H1 (cell line): Measurements from ENCODE around the gene CFAP61. TPM values are rescaled to one million over a fixed set of nuclear protein-coding genes. Genes with fewer than 3 reads are reported as not detected.

ENCODE experiments used
- CTCF ChIA-PET: fragments of 300-600 bp; sonication (Branson Sonifier 250); formaldehyde crosslinking; loops from one replicate; lab custom pipeline; 2021; ENCODE audit not compliant: partially characterized antibody; lab: Charles Lee
- POLR2A ChIA-PET: fragments of 300-600 bp; sonication (Branson Sonifier 250); formaldehyde crosslinking; loops from one replicate; lab custom pipeline; 2021; ENCODE audit warnings: inconsistent platforms; ENCODE audit not compliant: partially characterized antibody; lab: Charles Lee
- DNase-seq, 2 experiments: peaks; one replicate each; pipeline versions ENCODE4 v3.0.0 to v3.0.0-alpha.2; 2010 to 2022; ENCODE audit warnings: low spot score in 2 of 2, low read depth in 1 of 2, mixed read lengths in 1 of 2
- FAIRE-seq: peaks from 2 replicates; lab custom pipeline; 2011; peaks lifted over from hg19 to GRCh38; lab: Jason Lieb, UNC
- H2AFZ ChIP-seq: 2 replicates; pipeline ENCODE4 v1.8.1; 2012; ENCODE audit warnings: low read length, inconsistent platforms
- H2AK5ac ChIP-seq: 2 replicates; pipeline ENCODE4 v1.6.1; 2013; ENCODE audit warnings: low read depth, low read length
- H2BK120ac ChIP-seq: replicated peaks from 2 replicates; pipeline ENCODE3; 2013; ENCODE audit warnings: low read depth, low read length, inconsistent platforms
- H2BK12ac ChIP-seq: 2 replicates; pipeline ENCODE4 v1.6.1; 2013; ENCODE audit warnings: low read depth, low read length
- H2BK15ac ChIP-seq: 2 replicates; pipeline ENCODE4 v1.6.1; 2013; ENCODE audit warnings: low read length
- H2BK20ac ChIP-seq: 2 replicates; pipeline ENCODE4 v1.6.1; 2013; ENCODE audit warnings: low read length
- H2BK5ac ChIP-seq: 2 replicates; pipeline ENCODE4 v1.6.1; 2013; ENCODE audit warnings: low read depth, low read length
- H3K14ac ChIP-seq: 2 replicates; pipeline ENCODE4 v1.6.1; 2013; ENCODE audit warnings: inconsistent platforms; ENCODE audit not compliant: insufficient read length
- H3K18ac ChIP-seq: 2 replicates; pipeline ENCODE4 v1.6.1; 2013; ENCODE audit warnings: low read length; ENCODE audit errors: extremely low read depth
- H3K23ac ChIP-seq: 2 replicates; pipeline ENCODE4 v1.6.1; 2013; ENCODE audit warnings: inconsistent platforms; ENCODE audit not compliant: insufficient read length
- H3K23me2 ChIP-seq: 2 replicates; pipeline ENCODE4 v1.6.1; 2013; ENCODE audit warnings: low read depth, low read length
- H3K27ac ChIP-seq: 2 replicates; pipeline ENCODE4 v1.6.1; 2011; ENCODE audit warnings: low read depth, low read length, inconsistent platforms
- H3K27me3 ChIP-seq, 4 experiments: replicated peaks in 1 of 4; 1 replicate in 1 of 4; 2 replicates in 3 of 4; pipeline versions ENCODE4 v1.6.1 to v1.8.1; 2011 to 2013; ENCODE audit warnings: low read length in 3 of 4, mild to moderate bottlenecking in 3 of 4, inconsistent platforms in 2 of 4, mixed read lengths in 2 of 4, moderate library complexity in 1 of 4; ENCODE audit not compliant: control insufficient read depth in 3 of 4, insufficient read depth in 3 of 4; ENCODE audit errors: extremely low read depth in 1 of 4
- H3K36me3 ChIP-seq, 4 experiments: 2 replicates each; pipeline versions ENCODE4 v1.6.1 to v1.8.1; 2011 to 2013; ENCODE audit warnings: mild to moderate bottlenecking in 4 of 4, low read length in 3 of 4, moderate library complexity in 2 of 4, control low read depth in 1 of 4, inconsistent platforms in 1 of 4; ENCODE audit not compliant: insufficient read depth in 4 of 4, control insufficient read depth in 2 of 4
- H3K4ac ChIP-seq: replicated peaks from 2 replicates; pipeline ENCODE3; 2013; ENCODE audit warnings: low read length, low read depth, mixed read lengths, inconsistent platforms; ENCODE audit not compliant: insufficient read length
- H3K4me1 ChIP-seq, 4 experiments: replicated peaks in 1 of 4; 1 replicate in 1 of 4; 2 replicates in 3 of 4; pipeline versions ENCODE4 v1.6.1 to v1.8.1; 2011 to 2013; ENCODE audit warnings: low read length in 3 of 4, inconsistent platforms in 2 of 4, mixed read lengths in 1 of 4; ENCODE audit not compliant: insufficient read depth in 4 of 4, control insufficient read depth in 3 of 4
- H3K4me2 ChIP-seq, 2 experiments: 2 replicates each; pipeline versions ENCODE4 v1.6.1 to v1.8.1; 2011 to 2013; ENCODE audit warnings: low read depth in 2 of 2, low read length in 2 of 2, control low read depth in 1 of 2, inconsistent platforms in 1 of 2, mild to moderate bottlenecking in 1 of 2; ENCODE audit not compliant: insufficient read depth in 1 of 2
- H3K4me3 ChIP-seq, 4 experiments: fragments of 200-600, 300-600 bp in 1 of 4; sonication (generic), shearing (Covaris generic), sonication (Bioruptor Twin) in 1 of 4; 2 replicates each; pipeline versions ENCODE4 v1.5.1 to v1.8.1; 2011 to 2016; ENCODE audit warnings: low read length in 4 of 4, low read depth in 3 of 4, control low read depth in 2 of 4, inconsistent platforms in 2 of 4, mild to moderate bottlenecking in 2 of 4, mixed read lengths in 1 of 4, moderate library complexity in 1 of 4; ENCODE audit not compliant: insufficient read depth in 2 of 4; ENCODE audit errors: extremely low read depth in 1 of 4
- H3K56ac ChIP-seq: replicated peaks from 2 replicates; pipeline ENCODE3; 2013; ENCODE audit warnings: low read depth, mild to moderate bottlenecking, mixed read lengths, low read length, inconsistent platforms; ENCODE audit not compliant: insufficient read length
- H3K79me1 ChIP-seq: 2 replicates; pipeline ENCODE4 v1.6.1; 2013; ENCODE audit warnings: low read depth, low read length, control low read depth
- H3K79me2 ChIP-seq, 2 experiments: 2 replicates each; pipeline versions ENCODE4 v1.6.1 to v1.8.1; 2012 to 2013; ENCODE audit warnings: low read length in 2 of 2, mild to moderate bottlenecking in 2 of 2, inconsistent platforms in 1 of 2; ENCODE audit not compliant: insufficient read depth in 2 of 2, control insufficient read depth in 1 of 2
- H3K9ac ChIP-seq, 4 experiments: replicated peaks in 1 of 4; 1 replicate in 1 of 4; 2 replicates in 3 of 4; pipeline versions ENCODE4 v1.6.1 to v1.8.1; 2011 to 2013; ENCODE audit warnings: low read depth in 3 of 4, low read length in 3 of 4, control low read depth in 2 of 4, mild to moderate bottlenecking in 2 of 4, moderate library complexity in 2 of 4, inconsistent platforms in 1 of 4; ENCODE audit errors: extremely low read depth in 1 of 4
- H3K9me3 ChIP-seq, 2 experiments: 2 replicates each; pipeline versions ENCODE4 v1.6.1 to v1.8.1; 2012 to 2013; ENCODE audit warnings: mild to moderate bottlenecking in 2 of 2, moderate library complexity in 2 of 2, control low read depth in 1 of 2, inconsistent platforms in 1 of 2, low read depth in 1 of 2, low read length in 1 of 2, mixed read lengths in 1 of 2; ENCODE audit not compliant: insufficient read depth in 2 of 2
- H4K20me1 ChIP-seq, 2 experiments: replicated peaks in 1 of 2; 2 replicates each; pipeline versions ENCODE3 to v1.8.1; 2011 to 2013; ENCODE audit warnings: inconsistent platforms in 2 of 2, low read length in 2 of 2, mild to moderate bottlenecking in 1 of 2; ENCODE audit not compliant: insufficient read depth in 2 of 2, control insufficient read depth in 1 of 2
- H4K5ac ChIP-seq: 2 replicates; pipeline ENCODE4 v1.6.1; 2013; ENCODE audit warnings: low read length, low read depth, mixed read lengths, inconsistent platforms; ENCODE audit not compliant: insufficient read length
- H4K8ac ChIP-seq: 2 replicates; pipeline ENCODE4 v1.8.0; 2013; ENCODE audit warnings: mild to moderate bottlenecking, moderate library complexity, low read length, inconsistent platforms; ENCODE audit not compliant: insufficient read depth; ENCODE audit errors: extremely low read depth
- H4K91ac ChIP-seq: replicated peaks from 2 replicates; pipeline ENCODE3; 2013; ENCODE audit warnings: low read length, mixed read lengths, inconsistent platforms; ENCODE audit not compliant: insufficient read length
- JUN ChIP-seq: IDR thresholded peaks from 2 replicates; pipeline ENCODE4 v1.6.1; 2011; ENCODE audit warnings: low read depth, mild to moderate bottlenecking, improper control_type of control experiment, low read length
- RFX5 ChIP-seq: IDR thresholded peaks from 2 replicates; pipeline ENCODE4 v1.6.1; 2011; ENCODE audit warnings: low read depth, low read length, improper control_type of control experiment, borderline replicate concordance
- SAP30 ChIP-seq: fragments of 300-600 bp; sonication (generic); IDR thresholded peaks from 2 replicates; pipeline ENCODE4 v1.7.1; 2012; ENCODE audit warnings: low read length, moderate library complexity, mild to moderate bottlenecking, inconsistent platforms; ENCODE audit not compliant: insufficient read depth, insufficient replicate concordance
- SP4 ChIP-seq: IDR thresholded peaks from 2 replicates; pipeline ENCODE4 v1.6.1; 2012; ENCODE audit warnings: low read length, inconsistent platforms
- WGBS, 2 experiments: shearing (Covaris generic) in 1 of 2; methylation state at CpG; one replicate each; pipeline versions ENCODE4 v1.1.6 to v1.1.7; 2013 to 2015; ENCODE audit warnings: low lambda C conversion rate in 2 of 2, mixed read lengths in 2 of 2, inconsistent platforms in 1 of 2, low coverage in 1 of 2, missing lambda C conversion rate in 1 of 2; ENCODE audit not compliant: insufficient replicate concordance in 2 of 2, insufficient coverage in 1 of 2, insufficient read length in 1 of 2; ENCODE audit errors: extremely low coverage in 1 of 2, missing lambda C conversion rate in 1 of 2; 5-methylcytosine and 5-hydroxymethylcytosine counted together
- polyA plus RNA-seq, 7 experiments: library from polyadenylated mRNA; depleted of rRNA in 3 of 7; stranded (reverse) in 5 of 7; unstranded in 2 of 7; fragments of >200 nt in 5 of 7; fragments of 200-250 nt in 2 of 7; gene quantifications; 1 replicate in 5 of 7; 2 replicates in 1 of 7; 4 replicates in 1 of 7; pipeline versions ENCODE4 v1.2.1 to v1.2.3, GENCODE V29; 2011 to 2013; ENCODE audit warnings: missing spikeins in 2 of 7, mixed read lengths in 2 of 7
- total RNA-seq: library from RNA; stranded (reverse); fragmentation: NEBNext Ultra II Directional; extraction: Animal tissue kit (Norgen Biotek cat#: 25700); gene quantifications from 2 replicates; pipeline ENCODE4 v1.2.1, GENCODE V29; 2021

Gene CFAP61
- total and polyA plus RNA-seq, 2 of the 8 experiments (the other 6 are each of a cell fraction or from before 2014, with no cell fraction given), result 0.29 to 0.61 TPM

DNA sequence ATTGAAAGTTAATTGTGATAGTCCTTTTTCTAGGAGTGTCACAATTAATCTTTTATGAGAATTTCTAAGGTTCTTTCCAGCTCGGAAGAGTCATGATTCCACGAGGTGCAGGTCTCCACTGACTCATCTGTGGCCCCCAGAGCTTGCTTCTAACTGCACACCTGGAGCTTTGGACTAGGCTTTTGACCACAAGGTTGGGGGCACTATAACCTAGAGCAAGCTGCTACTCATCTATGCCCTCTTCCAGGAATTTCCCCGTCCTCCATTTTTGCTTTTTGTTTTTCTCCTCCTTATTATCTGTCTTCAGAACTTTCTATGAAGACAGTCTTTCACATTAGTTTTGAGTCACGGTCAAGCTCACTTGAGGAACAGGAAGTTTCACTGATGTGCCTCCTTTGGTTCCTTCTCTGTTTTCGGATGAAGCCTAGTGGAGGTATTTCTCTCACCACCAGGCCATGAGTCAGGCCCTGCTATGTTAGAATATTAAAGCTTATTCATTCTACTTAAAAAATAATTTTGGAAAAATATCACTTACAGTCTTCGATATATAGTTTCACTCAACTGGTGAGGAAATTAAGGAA lies 196.4 kb downstream of the CFAP61 start:
- WGBS, 2 experiments, result 94% methylated on average over 6 of the region's 6 CpGs; no CpG with 5 or more reads in 1 of the 2 experiments
- Histone ChIP-seq H3K4me3 (no peak overlapping the region), H4K20me1 (no peaks in the 10 kb centered on the region), H3K27me3 (peaks cover 0 to 4% (median 0%) of the 10 kb centered on the region in 4 experiments; a peak in 1 of 7 replicates), H4K8ac (no peak overlapping the region), H3K18ac (no peak overlapping the region), H3K4ac (no peak overlapping the region), H3K9ac (no peak overlapping the region), H2BK120ac (no peak overlapping the region), H4K91ac (no peak overlapping the region), H2BK5ac (no peak overlapping the region), H3K9me3 (peaks cover 12 to 15% of the 10 kb centered on the region in 2 experiments), H3K79me2 (no peaks in the 10 kb centered on the region), H3K4me1 (no peaks in the 10 kb centered on the region), H3K56ac (no peak overlapping the region), H3K14ac (no peak overlapping the region), H2AK5ac (no peak overlapping the region), H2BK20ac (no peak overlapping the region), H3K79me1 (no peaks in the 10 kb centered on the region), H2BK12ac (no peak overlapping the region), H2AFZ (no peak overlapping the region), H3K36me3 (no peaks in the 10 kb centered on the region), H3K23me2 (no peaks in the 10 kb centered on the region), H3K4me2 (no peak overlapping the region), H2BK15ac (no peak overlapping the region), H3K23ac (no peak overlapping the region), H4K5ac (no peak overlapping the region), H3K27ac (no peak overlapping the region)
- POLR2A ChIA-PET, result interaction anchor here (0.7 kb wide), 1 partner anchor 470 kb away, joined by 3 read pairs; no protein-coding TSS in a partner anchor
- DNase-seq (no peak), FAIRE-seq (no peak)
- CTCF ChIA-PET, result interaction anchor here (1.0 to 11.3 kb wide), 3 partner anchors 10 to 89 kb away, joined by 3 to 88 read pairs (median 4); no protein-coding TSS in a partner anchor
- TF ChIP-seq SAP30 (no peak), JUN (no peak), RFX5 (no peak), SP4 (no peak)
